CD4-positive, alpha-beta T cell treated with Interleukin-15 for 1 hour (primary cell): ENCODE data around the gene TSEN15.
"Not testable (repeated sequence)": the region's sequence is repeated elsewhere in the genome, so short reads cannot be mapped to it uniquely, and the experiment has no call there.

Experiments
- DNase-seq: peaks from one replicate; pipeline ENCODE4 v3.0.0-alpha.2; 2020

The TSEN15 gene

DNA sequence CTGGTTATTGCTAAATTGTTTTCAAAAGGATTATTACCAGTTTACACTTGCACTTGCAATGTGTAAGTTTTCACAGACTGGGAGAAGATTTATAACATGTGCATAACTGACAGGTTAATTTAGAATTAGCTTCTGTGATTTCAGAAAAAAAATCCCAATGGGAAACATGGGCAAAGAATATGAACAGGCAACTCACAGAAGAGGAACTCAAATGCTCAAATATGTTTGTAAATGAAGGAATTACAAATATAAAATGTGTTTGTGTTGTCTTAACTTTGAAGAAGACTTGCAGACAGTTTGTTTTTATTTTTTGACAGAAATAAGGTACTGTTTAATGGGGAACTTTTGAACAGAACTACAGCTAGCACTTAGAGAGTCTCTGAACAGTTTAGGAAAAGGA is 8.4 kb downstream of the TSEN15 start:
- DNase-seq: no peak

DNA sequence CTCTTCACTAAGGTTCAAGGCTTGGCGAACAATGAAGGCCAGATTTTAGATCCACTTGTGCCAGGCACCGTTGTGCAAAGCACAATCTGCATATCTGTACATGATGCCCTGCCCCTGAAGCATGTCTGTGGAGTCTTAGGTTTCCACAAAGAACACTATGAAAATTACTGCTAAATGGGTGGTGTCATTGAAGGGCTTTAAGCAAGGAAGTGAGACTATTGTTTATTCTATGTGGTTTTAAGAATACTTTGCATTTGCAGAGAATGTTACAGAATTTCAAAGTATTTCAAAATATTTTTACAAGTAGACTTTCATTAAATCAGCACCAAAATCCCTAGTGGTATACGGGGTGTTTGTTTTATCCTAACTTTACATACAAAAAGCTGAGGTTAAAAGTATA is 8.8 kb downstream of the TSEN15 start:
- no peak for DNase-seq

- no peak for DNase-seq
Measured at GRCh38 chr1:184061396-184062003, 10.0 kb downstream of the TSEN15 start.

DNA sequence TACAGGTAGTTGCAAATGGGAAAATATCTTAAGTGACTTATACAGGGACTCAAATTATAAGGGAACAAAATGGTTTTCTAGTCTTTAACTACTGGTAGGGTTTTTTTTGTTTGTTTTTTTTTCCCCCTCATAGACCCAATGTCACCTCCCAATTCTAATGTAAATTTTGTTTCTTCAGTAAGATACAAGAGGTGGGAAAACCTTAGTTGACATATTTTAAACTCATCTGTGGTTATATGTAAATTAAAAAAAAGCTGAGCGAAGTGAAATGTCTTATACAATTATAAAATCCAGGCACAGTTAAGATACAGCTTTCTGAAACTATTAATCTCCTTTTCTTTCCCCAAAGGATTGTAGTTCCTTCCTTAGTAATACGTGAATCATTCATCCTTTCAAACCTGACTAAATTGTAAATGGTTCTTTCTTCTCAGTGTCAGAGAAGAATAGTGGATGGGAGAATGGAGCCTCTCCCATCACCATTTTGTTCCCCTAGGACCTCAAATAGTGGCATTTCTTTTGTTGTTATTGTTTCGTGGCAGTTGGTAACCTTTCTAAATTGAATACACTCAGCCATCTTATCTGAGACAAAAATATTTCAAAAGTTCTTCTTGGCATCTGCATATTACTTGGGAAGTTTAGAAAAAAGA is 11.2 kb downstream of the TSEN15 start:
- DNase-seq: no peak

GRCh38 chr1:184065559-184065958 is 14.0 kb downstream of the TSEN15 start:
- no peak for DNase-seq

DNA sequence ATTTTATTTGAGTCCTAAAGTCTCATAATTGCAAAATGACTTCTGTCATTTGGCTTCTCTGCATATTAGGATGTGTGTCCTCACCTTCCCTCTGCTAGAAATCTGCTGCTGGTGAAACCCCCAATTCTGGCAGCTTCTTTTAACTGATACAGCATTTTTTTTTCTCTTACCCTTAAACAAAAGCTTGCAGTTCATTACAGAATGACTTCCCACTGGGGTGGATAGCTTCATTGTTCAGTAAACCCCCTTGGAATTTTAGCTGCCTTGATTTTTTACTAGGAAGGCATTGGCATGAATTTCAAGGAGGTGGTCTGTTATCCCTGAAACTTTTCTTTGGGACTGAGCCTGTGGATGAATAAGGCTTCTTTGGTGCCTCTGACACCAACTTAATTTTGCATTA is 16.8 kb downstream of the TSEN15 start:
- no peak for DNase-seq

GRCh38 chr1:184069675-184070074 is 18.1 kb downstream of the TSEN15 start:
- DNase-seq: no peak

DNA sequence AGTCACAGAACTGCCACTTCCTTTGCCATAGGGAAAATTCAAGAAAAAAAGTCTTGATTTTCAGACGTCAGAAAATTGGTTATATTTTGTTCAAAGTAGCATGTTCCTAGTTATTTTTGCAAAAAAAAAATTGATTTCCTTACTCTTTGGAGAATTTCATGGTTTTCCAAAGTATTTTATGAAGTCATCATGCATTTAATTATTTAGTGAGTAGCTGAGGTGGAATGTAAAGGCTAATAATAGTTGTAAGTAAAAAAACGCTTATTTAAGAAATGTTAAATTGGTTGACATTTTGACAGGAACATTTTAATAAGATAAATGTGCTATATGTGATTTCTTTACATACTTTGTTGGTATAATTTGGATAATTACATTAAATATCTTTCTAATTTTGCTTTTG is 20.8 kb downstream of the TSEN15 start:
- no peak for DNase-seq

DNA sequence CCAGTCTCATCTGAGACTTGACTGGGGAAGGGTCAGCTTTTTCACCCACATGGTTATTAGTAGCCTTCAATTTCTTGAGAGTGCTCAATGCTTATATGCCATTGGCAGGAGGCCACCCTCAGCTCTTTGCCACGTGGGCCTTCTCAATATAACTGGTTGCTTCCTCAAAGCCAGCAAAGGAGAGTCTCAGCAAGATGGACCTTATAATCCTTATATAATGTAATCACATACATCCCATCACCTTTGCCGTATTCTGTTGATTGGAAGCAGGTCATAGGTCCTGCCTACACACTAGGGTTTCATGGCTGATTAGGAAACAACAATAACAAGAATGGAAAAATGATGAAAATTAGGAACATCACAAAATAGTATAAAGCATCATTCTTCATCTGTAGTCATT is 22.9 kb downstream of the TSEN15 start:
- no peak for DNase-seq

GRCh38 chr1:184075055-184076029 is 23.8 kb downstream of the TSEN15 start:
- no peak for DNase-seq

DNA sequence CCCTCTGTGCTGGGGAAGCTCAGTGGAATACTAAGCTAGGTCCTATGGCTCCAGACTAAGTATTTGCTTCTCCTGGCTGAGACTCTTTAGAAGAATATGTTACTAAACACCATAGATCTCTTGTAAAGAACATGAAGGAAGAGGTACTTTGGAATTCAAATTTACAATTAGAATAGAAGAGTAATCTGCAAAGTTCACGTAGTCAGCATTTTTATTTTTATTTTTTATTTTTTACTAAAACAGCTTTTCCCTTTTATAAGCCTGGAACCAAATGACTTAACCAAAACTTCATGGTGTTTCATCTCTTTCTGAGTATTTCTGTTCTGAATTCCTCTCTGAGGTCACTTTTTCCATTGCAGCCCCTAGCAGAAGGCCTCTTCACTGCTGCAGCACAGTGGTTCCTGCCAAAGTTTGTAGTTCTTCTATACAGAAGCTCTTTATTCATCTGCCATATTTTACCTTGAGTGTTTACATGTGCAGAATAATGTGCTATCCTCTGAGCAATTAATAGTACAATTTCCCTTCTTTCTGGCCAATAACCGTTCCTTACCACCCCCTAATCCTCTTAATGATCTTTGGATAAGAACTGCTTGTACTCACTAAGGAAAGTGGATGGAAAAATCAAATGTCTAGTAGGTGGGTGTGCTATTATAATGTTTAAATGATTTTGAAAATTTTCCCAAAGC is 27.2 kb downstream of the TSEN15 start:
- DNase-seq: no peak

GRCh38 chr1:184080309-184080708 is 28.8 kb downstream of the TSEN15 start:
- DNase-seq: no peak

- no peak for DNase-seq
Measured at GRCh38 chr1:184082541-184083415, 31.2 kb downstream of the TSEN15 start.

DNA sequence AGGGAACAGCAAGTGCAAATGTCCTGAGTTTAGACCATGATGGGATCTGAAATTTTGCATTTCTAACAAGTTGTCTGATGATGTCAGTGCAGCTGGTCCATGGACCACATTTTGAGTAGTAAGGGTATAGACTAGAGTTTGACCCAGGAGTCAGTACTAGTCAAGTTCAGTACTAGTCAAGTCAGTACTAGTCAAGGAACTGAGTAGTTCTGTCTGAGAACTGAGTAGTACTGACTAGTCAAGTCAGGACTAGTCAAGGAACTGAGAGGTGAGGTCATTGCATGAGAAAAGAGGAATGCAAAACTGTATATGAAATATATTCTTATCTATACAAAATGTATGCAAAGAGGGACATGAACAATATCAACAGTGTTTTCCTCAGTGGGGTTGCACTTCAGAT is 34.1 kb downstream of the TSEN15 start:
- DNase-seq: no peak

DNA sequence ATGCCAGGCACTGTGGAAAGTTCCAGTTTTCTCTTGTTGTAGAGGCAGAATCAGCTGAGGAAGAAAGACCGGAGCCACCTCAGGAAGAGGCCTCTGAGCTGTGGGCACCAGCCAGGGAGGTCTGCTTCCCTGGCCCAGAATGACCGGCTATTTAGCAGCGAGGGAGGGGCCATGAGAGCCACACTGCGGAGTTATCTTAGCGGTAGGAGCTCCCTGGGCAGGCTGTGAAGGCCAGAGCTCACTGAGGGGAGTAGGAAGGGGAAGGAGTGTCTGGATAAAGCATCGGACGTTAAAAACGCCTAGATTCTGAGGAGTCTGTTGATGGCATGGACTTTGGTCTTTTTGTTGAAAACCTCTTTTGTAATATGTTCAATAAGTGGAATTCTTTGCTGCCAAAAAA is 36.5 kb downstream of the TSEN15 start:
- no peak for DNase-seq

DNA sequence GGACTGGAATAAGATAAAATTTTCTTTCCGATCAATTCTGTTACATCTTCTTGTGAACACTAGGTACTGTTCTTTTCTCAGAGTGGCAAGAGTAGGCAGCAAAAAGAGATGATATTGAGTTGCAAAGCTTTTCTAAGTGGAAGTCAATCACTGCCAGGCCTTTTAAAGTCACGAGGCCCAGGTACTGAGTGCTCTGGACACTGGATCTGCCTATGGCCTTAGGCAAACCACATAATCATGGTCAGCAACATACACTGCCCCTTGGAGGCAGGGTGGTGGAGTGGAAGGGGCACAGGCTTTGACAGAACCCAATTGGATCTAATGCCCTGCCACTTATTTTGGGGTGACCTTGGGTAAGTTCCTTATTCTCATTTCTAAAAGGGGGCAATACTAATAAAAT is 41.5 kb downstream of the TSEN15 start:
- DNase-seq: no peak

DNA sequence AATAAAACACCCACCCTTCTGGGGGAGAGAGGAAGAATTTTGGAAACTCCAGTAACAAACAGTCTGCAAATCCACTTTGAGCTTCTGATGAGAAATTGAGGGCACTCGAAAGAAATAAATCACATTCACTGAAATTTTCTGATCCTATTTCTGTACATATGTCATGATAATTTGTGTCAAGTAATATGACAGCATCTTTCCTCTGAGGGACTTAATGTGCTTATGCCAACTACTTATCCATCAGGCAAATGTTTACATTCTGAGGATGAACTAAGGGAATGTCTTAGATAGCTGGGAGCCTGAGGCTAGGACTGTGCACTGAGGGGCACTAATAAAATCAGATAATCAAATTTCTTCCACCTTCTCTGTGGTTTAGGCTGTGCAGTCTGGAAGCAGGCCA is 44.5 kb downstream of the TSEN15 start:
- DNase-seq: no peak

- DNase-seq: not testable (repeated sequence)
Measured at GRCh38 chr1:184096580-184096979, 45.0 kb downstream of the TSEN15 start.

- no peak for DNase-seq
Measured at GRCh38 chr1:184101141-184101540, 49.6 kb downstream of the TSEN15 start.

DNA sequence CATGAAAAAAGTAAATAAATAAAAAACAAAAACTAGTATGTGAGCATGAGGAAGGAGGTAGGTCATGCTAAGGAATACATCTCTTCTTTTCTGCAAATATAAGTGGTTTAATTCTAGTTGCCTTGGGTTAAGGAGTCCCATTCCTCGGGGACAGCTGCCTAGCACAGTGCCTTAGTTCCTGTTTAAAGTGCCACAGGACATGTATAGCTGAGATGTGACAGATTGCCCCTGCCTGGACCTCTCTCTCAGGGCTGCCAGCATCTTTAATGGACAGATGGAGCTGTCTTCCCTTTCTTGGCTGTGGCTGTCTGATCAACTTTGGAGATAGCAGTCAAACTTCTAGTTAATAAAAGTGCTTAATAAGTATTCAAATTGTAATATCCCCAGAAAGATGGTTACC is 50.0 kb downstream of the TSEN15 start:
- no peak for DNase-seq

DNA sequence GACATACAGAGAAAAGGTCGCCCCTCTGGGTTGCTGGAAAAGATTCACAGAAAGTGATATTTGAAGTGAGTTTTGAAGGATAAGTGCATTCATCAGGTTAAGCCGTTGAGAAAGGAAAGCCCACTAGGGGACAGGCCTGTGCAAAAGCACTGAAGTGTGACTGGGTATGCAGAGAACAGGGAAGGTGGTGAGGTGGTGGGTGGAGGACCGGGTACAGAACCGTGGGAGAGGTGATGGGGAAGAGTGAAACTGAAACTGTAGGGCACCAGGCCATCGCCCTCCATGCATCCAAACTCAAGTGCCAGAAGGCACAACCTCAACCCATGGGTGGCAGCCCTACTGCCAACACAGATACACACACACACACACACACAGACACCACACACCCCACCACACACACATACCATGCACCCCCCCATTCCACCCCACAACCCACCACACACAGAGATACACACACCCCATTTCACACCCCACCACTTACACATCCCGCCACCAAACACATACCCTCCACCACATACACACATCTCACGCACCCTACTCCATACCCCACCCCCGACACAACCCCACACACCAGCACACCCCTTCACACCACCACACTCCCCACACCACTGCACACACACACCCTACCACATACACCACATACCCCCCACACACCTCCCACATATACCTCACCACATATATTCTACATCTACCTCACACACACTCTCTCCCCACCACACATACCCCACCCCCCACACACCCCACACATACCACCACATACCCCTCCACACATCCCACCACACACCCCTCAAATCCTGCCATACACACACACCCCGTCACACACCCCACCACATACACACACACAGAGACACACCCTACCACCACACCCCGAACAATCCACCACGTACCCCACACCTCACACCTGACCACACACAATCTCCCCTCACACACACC is 59.0 kb downstream of the TSEN15 start:
- no peak for DNase-seq
